PC-3 (cell line): ENCODE results near the gene MITF. TPM values are rescaled to one million over a fixed set of nuclear protein-coding genes. Genes with fewer than 3 reads are reported as not detected.

Source experiments
- ATAC-seq: fragments of 200-7000 bp; cut with Tn5 transposase; 2 replicates; pipeline ENCODE4 v1.9.1; 2020; ENCODE audit warnings: mild to moderate bottlenecking, moderate library complexity
- BruUV-seq: library from RNA; stranded (reverse); fragments of 400-500 nt; replicated peaks from 2 replicates; lab custom pipeline; 2021; lab: Mats Ljungman, UMichigan
- CTCF ChIA-PET: fragments of 300-600 bp; sonication (Branson Sonifier 250); formaldehyde crosslinking; loops from one replicate; lab custom pipeline; 2022; ENCODE audit warnings: antibody characterized with exemption; lab: Charles Lee
- POLR2A ChIA-PET: fragments of 300-600 bp; sonication (Branson Sonifier 250); formaldehyde crosslinking; loops from one replicate; lab custom pipeline; 2022; ENCODE audit warnings: antibody characterized with exemption; ENCODE audit not compliant: unreplicated experiment; lab: Charles Lee
- DNase-seq: peaks from one replicate; pipeline ENCODE4 v3.0.0-alpha.2; 2015
- H2AFZ ChIP-seq: fragments of 300-600 bp; sonication (generic); 2 replicates; pipeline ENCODE4 v1.6.0; 2016; ENCODE audit warnings: antibody characterized with exemption, low read length
- H3F3A ChIP-seq: fragments of 300-600 bp; sonication (generic); one replicate; pipeline ENCODE4 v1.6.0; 2017; ENCODE audit warnings: antibody characterized with exemption, low read length, control low read depth, mild to moderate bottlenecking; ENCODE audit not compliant: unreplicated experiment
- H3K27ac ChIP-seq: fragments of 300-600 bp; sonication (generic); 2 replicates; pipeline ENCODE4 v1.5.1; 2016; ENCODE audit warnings: mild to moderate bottlenecking, low read length
- H3K27me3 ChIP-seq: fragments of 300-600 bp; sonication (generic); 2 replicates; pipeline ENCODE4 v1.6.1; 2016; ENCODE audit warnings: low read length, mixed read lengths
- H3K36me3 ChIP-seq: fragments of 300-600 bp; sonication (generic); 2 replicates; pipeline ENCODE4 v1.6.1; 2016; ENCODE audit warnings: low read depth, mixed run types, low read length, mixed read lengths
- H3K4me1 ChIP-seq: fragments of 300-600 bp; sonication (generic); 2 replicates; pipeline ENCODE4 v1.5.1; 2016; ENCODE audit warnings: low read length; ENCODE audit not compliant: insufficient read depth
- H3K4me2 ChIP-seq: fragments of 300-600 bp; sonication (generic); 2 replicates; pipeline ENCODE4 v1.6.0; 2016; ENCODE audit warnings: low read length
- H3K4me3 ChIP-seq: fragments of 300-600 bp; sonication (generic); 2 replicates; pipeline ENCODE4 v1.5.1; 2016; ENCODE audit warnings: mild to moderate bottlenecking, low read length, mixed read lengths
- H3K79me2 ChIP-seq: fragments of 300-600 bp; sonication (generic); 2 replicates; pipeline ENCODE4 v1.6.1; 2017; ENCODE audit warnings: low read length, mixed read lengths
- H3K9ac ChIP-seq: fragments of 300-600 bp; sonication (generic); 2 replicates; pipeline ENCODE4 v1.6.0; 2016; ENCODE audit warnings: mild to moderate bottlenecking, low read length
- H3K9me2 ChIP-seq: fragments of 300-600 bp; sonication (generic); replicated peaks from 2 replicates; pipeline ENCODE4 v1.6.1; 2016; ENCODE audit warnings: mixed run types, low read length, mixed read lengths
- H3K9me3 ChIP-seq: fragments of 300-600 bp; sonication (generic); 2 replicates; pipeline ENCODE4 v1.6.1; 2016; ENCODE audit warnings: low read length, mixed read lengths
- H4K20me1 ChIP-seq: fragments of 300-600 bp; sonication (generic); 2 replicates; pipeline ENCODE4 v1.6.1; 2016; ENCODE audit warnings: low read length, mixed read lengths
- EZH2 ChIP-seq: fragments of 300-600 bp; sonication (generic); IDR thresholded peaks from one replicate; pipeline ENCODE4 v1.6.1; 2017; ENCODE audit warnings: antibody characterized with exemption, mild to moderate bottlenecking, low read length; ENCODE audit not compliant: unreplicated experiment
- EZH2phosphoT487 ChIP-seq: fragments of 300-600 bp; sonication (generic); IDR thresholded peaks from 2 replicates; pipeline ENCODE4 v1.6.1; 2018; ENCODE audit warnings: mild to moderate bottlenecking, antibody characterized with exemption, low read length, borderline replicate concordance
- intact Hi-C: fragments of 100-400 bp; cut with micrococcal nuclease; formaldehyde crosslinking; loops from 2 replicates; pipeline ENCODE4 v1.9.0; 2023
- total RNA-seq: library from RNA; depleted of rRNA; stranded (reverse); fragments of >200 nt; gene quantifications from 2 replicates; pipeline ENCODE4 v1.2.3, GENCODE V29; 2014
- TF ChIP-seq, protein P1 (sequence below): fragments of 300-600 bp; sonication (generic); conservative IDR thresholded peaks from 2 replicates; pipeline ENCODE4 v1.5.1; 2017; ENCODE audit warnings: antibody characterized with exemption, low read depth, mild to moderate bottlenecking, low read length

The MITF gene
- total RNA-seq, 1 experiment from 2014 or later, result 7.6 TPM

DNA sequence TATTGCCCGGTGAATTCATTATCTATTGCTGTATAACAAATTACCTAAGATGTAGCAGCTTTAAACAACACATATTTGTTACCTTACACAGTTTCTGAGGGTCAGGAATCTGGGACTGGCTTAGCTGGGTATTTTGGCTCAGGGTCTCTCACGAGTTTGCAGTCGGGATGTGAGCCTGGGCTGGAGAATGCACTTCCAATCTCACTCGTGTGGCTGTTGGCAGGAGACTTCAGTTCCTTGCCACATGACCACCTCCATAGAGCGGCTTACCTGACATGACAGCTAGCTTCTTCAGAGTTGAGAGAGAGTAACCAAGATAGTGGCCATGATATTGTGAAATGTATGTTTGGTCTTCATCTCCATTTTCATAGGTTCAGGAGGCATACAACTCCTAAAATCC, 18.4 kb upstream of the MITF start:
- no TSS peak for BruUV-seq
- DNase-seq (no peak), ATAC-seq (no peak)
- Histone ChIP-seq H3K79me2 (no peaks in the 10 kb centered on the region), H3F3A (no peaks in the 10 kb centered on the region), H3K9me3 (no peaks in the 10 kb centered on the region), H3K27ac (no peak overlapping the region), H3K9me2 (no peaks in the 10 kb centered on the region), H3K4me2 (no peak overlapping the region), H3K27me3 (no peaks in the 10 kb centered on the region), H3K4me3 (no peak overlapping the region), H2AFZ (no peak overlapping the region), H3K9ac (no peak overlapping the region), H3K4me1 (no peaks in the 10 kb centered on the region), H3K36me3 (no peaks in the 10 kb centered on the region), H4K20me1 (no peaks in the 10 kb centered on the region)
- TF ChIP-seq EZH2 (no peak), EZH2phosphoT487 (no peak)
- TF ChIP-seq, protein P1, sequence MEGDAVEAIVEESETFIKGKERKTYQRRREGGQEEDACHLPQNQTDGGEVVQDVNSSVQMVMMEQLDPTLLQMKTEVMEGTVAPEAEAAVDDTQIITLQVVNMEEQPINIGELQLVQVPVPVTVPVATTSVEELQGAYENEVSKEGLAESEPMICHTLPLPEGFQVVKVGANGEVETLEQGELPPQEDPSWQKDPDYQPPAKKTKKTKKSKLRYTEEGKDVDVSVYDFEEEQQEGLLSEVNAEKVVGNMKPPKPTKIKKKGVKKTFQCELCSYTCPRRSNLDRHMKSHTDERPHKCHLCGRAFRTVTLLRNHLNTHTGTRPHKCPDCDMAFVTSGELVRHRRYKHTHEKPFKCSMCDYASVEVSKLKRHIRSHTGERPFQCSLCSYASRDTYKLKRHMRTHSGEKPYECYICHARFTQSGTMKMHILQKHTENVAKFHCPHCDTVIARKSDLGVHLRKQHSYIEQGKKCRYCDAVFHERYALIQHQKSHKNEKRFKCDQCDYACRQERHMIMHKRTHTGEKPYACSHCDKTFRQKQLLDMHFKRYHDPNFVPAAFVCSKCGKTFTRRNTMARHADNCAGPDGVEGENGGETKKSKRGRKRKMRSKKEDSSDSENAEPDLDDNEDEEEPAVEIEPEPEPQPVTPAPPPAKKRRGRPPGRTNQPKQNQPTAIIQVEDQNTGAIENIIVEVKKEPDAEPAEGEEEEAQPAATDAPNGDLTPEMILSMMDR, result no peak
- POLR2A ChIA-PET, result no interaction called here
- intact Hi-C loops, result no loop called here
- CTCF ChIA-PET, result no interaction called here

DNA sequence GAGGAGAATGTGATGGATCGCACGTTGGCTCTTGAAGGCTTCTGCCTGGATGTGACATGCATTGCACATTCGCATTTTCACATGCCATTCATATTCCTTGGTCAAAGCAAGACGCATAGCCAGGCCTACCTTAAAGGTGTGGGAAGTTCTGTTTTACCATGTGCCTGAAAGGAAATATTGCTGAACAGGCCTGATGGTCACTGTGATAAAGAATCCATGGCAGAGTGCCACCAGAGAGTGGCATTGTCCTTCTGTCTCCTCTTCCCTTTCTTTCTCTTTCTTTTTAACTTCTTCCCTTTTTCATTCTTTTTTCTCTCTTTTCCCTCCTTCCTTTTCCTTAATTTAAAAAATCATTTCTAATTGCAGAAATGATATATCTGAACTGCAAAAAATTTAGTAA, 15.9 kb upstream of the MITF start:
- TF ChIP-seq EZH2phosphoT487 (no peak), EZH2 (no peak)
- TF ChIP-seq, protein P1, result no peak
- ChIA-PET CTCF (no interaction called here), POLR2A (no interaction called here)
- no peak overlapping the region for H3K9ac ChIP-seq
- H3F3A ChIP-seq, result no peaks in the 10 kb centered on the region
- no peaks in the 10 kb centered on the region for H3K9me3 ChIP-seq
- H2AFZ ChIP-seq, result no peak overlapping the region
- no peaks in the 10 kb centered on the region for H4K20me1 ChIP-seq
- H3K4me3 ChIP-seq, result no peak overlapping the region
- no peaks in the 10 kb centered on the region for H3K9me2 ChIP-seq
- no peaks in the 10 kb centered on the region for H3K4me1 ChIP-seq
- H3K4me2 ChIP-seq, result no peak overlapping the region
- no peaks in the 10 kb centered on the region for H3K79me2 ChIP-seq
- intact Hi-C loops, result no loop called here
- H3K27me3 ChIP-seq, result no peaks in the 10 kb centered on the region
- ATAC-seq (no peak), DNase-seq (no peak)
- no TSS peak for BruUV-seq
- H3K36me3 ChIP-seq, result no peaks in the 10 kb centered on the region
- H3K27ac ChIP-seq, result no peak overlapping the region

DNA sequence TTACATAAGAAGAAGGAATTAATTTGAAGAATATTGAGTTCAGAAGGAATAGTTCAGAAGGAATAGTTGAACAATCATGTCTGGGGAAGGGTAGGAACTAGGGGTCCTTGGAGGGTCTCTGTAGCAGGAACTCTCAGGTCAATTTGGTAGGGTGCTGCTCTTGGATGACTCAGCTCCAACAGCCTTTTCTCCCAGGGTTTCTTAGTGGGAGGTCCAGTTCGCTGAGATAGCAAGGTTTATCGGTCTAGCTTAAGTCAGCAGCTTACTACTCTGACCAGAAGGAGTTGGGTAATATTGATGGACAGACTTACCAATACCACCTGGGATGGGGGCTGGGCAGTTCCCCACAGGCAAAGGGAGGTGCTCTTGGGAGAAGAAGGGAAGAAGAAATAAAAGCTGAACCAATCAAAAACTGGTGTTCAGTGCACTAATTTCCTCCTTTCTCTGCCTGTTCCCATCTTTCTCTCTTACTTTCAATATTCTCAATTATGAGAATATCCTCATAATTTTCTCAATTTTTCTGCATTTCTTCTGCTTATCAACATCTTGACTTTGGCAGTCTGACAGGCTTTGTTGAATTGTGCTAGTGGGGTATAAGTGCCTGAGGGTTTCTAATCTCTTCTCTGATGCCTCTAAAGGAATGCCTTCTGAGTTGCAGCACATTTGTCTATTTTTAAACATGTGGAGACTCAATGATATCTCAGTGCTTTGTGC, 14.4 kb upstream of the MITF start:
- CTCF ChIA-PET, result no interaction called here
- ATAC-seq (no peak), DNase-seq (no peak)
- BruUV-seq, result no TSS peak
- Histone ChIP-seq H3K4me1 (no peaks in the 10 kb centered on the region), H3F3A (no peaks in the 10 kb centered on the region), H4K20me1 (no peaks in the 10 kb centered on the region), H3K27ac (no peak overlapping the region), H3K4me2 (no peak overlapping the region), H3K4me3 (no peak overlapping the region), H3K9me3 (no peaks in the 10 kb centered on the region), H3K9ac (no peak overlapping the region), H3K79me2 (no peaks in the 10 kb centered on the region), H3K9me2 (no peaks in the 10 kb centered on the region), H3K27me3 (no peaks in the 10 kb centered on the region), H2AFZ (no peak overlapping the region), H3K36me3 (no peaks in the 10 kb centered on the region)
- intact Hi-C loops, result no loop called here
- POLR2A ChIA-PET, result no interaction called here
- TF ChIP-seq, protein P1, result no peak
- no peak for TF ChIP-seq EZH2phosphoT487
